HG03521 (cell line): ENCODE results near the gene NECTIN4.

Experiments
- ATAC-seq: cut with Tn5 transposase; IDR thresholded peaks from one replicate; pipeline ENCODE4 v1.9.1; 2021; ENCODE audit warnings: mild to moderate bottlenecking, moderate library complexity; ENCODE audit not compliant: unreplicated experiment

NECTIN4 gene

GRCh38 chr1:161083748-161084596, 5.4 kb downstream of the NECTIN4 start:
- no peak for ATAC-seq

GRCh38 chr1:161082996-161083747, 6.2 kb downstream of the NECTIN4 start:
- ATAC-seq, result no peak

GRCh38 chr1:161082483-161082882, 6.9 kb downstream of the NECTIN4 start:
- ATAC-seq, result no peak

GRCh38 chr1:161081519-161081918, 7.8 kb downstream of the NECTIN4 start:
- no peak for ATAC-seq

- no peak for ATAC-seq
Measured at GRCh38 chr1:161080441-161081405, 8.6 kb downstream of the NECTIN4 start.

- ATAC-seq, result no peak
Measured at GRCh38 chr1:161079436-161080110, 9.8 kb downstream of the NECTIN4 start.

- ATAC-seq, result no peak
Measured at GRCh38 chr1:161077426-161077825, 11.9 kb downstream of the NECTIN4 start.

GRCh38 chr1:161076410-161076809, 12.9 kb downstream of the NECTIN4 start:
- no peak for ATAC-seq

- no peak for ATAC-seq
Measured at GRCh38 chr1:161074676-161075368, 14.5 kb downstream of the NECTIN4 start.

- no peak for ATAC-seq
Measured at GRCh38 chr1:161073474-161074121, 15.8 kb downstream of the NECTIN4 start.

GRCh38 chr1:161072751-161073449, 16.5 kb downstream of the NECTIN4 start:
- ATAC-seq, result no peak

- ATAC-seq, result no peak
Measured at GRCh38 chr1:161071886-161072371, 17.4 kb downstream of the NECTIN4 start.

- no peak for ATAC-seq
Measured at GRCh38 chr1:161070761-161071160, 18.6 kb downstream of the NECTIN4 start.

GRCh38 chr1:161069731-161070270, 19.6 kb downstream of the NECTIN4 start, which contains the start of gene ARHGAP30:
TSS of gene ARHGAP30 (minus strand) at chr1:161069891. CDS start at chr1:161069624, 267 bp downstream.
- peak; percentile 88 for ATAC-seq

GRCh38 chr1:161069241-161069640, 20.1 kb downstream of the NECTIN4 start:
- ATAC-seq, result no peak

GRCh38 chr1:161068306-161069234, 20.8 kb downstream of the NECTIN4 start:
- ATAC-seq, result no peak

- no peak for ATAC-seq
Measured at GRCh38 chr1:161066694-161067093, 22.7 kb downstream of the NECTIN4 start.
